ENCODE data around the gene PLEKHA1.

Gene PLEKHA1

GRCh38 chr10:122402548-122403131, 28.1 kb downstream of the PLEKHA1 start:
- H3K4me3 ChIP-seq (ENCODE audit: low read depth, low read length), result no peak overlapping the region
- TF ChIP-seq, protein P1, sequence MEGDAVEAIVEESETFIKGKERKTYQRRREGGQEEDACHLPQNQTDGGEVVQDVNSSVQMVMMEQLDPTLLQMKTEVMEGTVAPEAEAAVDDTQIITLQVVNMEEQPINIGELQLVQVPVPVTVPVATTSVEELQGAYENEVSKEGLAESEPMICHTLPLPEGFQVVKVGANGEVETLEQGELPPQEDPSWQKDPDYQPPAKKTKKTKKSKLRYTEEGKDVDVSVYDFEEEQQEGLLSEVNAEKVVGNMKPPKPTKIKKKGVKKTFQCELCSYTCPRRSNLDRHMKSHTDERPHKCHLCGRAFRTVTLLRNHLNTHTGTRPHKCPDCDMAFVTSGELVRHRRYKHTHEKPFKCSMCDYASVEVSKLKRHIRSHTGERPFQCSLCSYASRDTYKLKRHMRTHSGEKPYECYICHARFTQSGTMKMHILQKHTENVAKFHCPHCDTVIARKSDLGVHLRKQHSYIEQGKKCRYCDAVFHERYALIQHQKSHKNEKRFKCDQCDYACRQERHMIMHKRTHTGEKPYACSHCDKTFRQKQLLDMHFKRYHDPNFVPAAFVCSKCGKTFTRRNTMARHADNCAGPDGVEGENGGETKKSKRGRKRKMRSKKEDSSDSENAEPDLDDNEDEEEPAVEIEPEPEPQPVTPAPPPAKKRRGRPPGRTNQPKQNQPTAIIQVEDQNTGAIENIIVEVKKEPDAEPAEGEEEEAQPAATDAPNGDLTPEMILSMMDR (IDR thresholded peaks at IDR 0.05; ENCODE audit: borderline replicate concordance, insufficient read depth, low read depth, low read length), result no peak

DNA sequence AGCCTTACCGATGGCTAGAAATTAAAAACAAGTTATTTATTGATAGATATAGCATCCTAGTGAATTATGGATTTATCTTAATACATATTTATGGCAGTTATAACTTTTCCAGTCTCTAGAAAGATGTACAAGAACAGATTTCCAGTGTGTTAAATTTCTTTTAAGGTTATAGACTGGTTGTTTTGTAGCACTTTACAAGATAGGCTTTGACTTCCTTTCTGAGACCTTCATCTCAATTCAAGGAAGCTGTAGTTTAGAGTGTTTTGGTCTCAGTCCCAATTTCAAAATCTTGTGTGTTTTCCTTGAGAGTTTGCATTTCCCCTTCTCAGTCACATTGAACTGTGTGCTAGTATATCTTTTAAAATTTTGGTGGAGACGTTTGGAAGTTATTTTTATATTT, 30.1 kb downstream of the PLEKHA1 start:
- TF ChIP-seq, protein P1 (IDR thresholded peaks at IDR 0.05; ENCODE audit: borderline replicate concordance, insufficient read depth, low read depth, low read length), result no peak
- H3K4me3 ChIP-seq (ENCODE audit: low read depth, low read length), result no peak overlapping the region

- H3K4me3 ChIP-seq (ENCODE audit: low read depth, low read length), result no peak overlapping the region
- TF ChIP-seq, protein P1 (IDR thresholded peaks at IDR 0.05; ENCODE audit: borderline replicate concordance, insufficient read depth, low read depth, low read length), result no peak
Observed at GRCh38 chr10:122407375-122408125, 33.0 kb downstream of the PLEKHA1 start.

DNA sequence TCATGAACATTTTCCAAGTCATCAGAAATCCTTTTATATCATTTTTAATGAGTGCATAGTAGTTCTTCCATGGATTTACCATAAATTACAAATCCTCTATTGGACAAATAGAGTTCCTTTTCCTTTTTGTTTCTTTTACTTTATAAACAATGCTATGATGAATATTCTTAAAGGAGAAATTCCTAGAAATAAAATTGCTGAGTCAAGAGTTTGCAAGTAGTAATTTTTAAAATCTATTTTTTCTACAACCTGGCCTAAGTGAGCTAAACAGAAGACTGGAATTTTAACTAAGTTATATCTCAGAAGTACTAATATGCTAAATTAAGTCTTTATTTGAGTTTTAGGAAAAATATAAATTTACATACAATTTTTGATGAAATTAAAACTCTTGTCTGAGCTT, 38.8 kb downstream of the PLEKHA1 start:
- TF ChIP-seq, protein P1 (IDR thresholded peaks at IDR 0.05; ENCODE audit: borderline replicate concordance, insufficient read depth, low read depth, low read length), result no peak
- H3K4me3 ChIP-seq (ENCODE audit: low read depth, low read length), result no peak overlapping the region

GRCh38 chr10:122417667-122418066, 43.2 kb downstream of the PLEKHA1 start:
- H3K4me3 ChIP-seq (ENCODE audit: low read depth, low read length), result no peak overlapping the region
- TF ChIP-seq, protein P1 (IDR thresholded peaks at IDR 0.05; ENCODE audit: borderline replicate concordance, insufficient read depth, low read depth, low read length), result no peak

DNA sequence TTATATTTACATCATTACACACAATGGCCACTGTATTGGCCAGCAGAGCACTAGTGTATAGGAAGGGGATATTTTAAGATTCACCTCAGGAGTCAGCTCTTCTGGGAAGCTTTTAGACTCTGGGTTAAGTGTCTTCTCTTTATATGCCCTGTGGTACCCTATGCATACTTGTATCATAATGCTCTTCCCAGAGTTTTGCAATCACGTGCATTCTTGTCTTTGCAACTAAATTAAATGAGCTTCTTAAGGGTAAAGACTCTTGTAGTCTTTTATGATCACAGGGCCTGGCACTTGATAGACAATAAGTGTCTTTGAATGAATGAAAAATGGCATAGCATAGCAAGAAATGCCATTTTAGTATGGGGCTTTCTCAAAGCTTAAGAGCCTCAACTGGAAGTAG, 44.5 kb downstream of the PLEKHA1 start:
- H3K4me3 ChIP-seq (ENCODE audit: low read depth, low read length), result no peak overlapping the region
- TF ChIP-seq, protein P1 (IDR thresholded peaks at IDR 0.05; ENCODE audit: borderline replicate concordance, insufficient read depth, low read depth, low read length), result no peak
